ENCODE results near the gene MACROD2.
"Not testable (repeated sequence)": the region's sequence is repeated elsewhere in the genome, so short reads cannot be mapped to it uniquely, and the experiment has no call there.

MACROD2 gene

GRCh38 chr20:15154070-15154469 lies 1158.8 kb downstream of the MACROD2 start:
- DNase-seq: no peak

DNA sequence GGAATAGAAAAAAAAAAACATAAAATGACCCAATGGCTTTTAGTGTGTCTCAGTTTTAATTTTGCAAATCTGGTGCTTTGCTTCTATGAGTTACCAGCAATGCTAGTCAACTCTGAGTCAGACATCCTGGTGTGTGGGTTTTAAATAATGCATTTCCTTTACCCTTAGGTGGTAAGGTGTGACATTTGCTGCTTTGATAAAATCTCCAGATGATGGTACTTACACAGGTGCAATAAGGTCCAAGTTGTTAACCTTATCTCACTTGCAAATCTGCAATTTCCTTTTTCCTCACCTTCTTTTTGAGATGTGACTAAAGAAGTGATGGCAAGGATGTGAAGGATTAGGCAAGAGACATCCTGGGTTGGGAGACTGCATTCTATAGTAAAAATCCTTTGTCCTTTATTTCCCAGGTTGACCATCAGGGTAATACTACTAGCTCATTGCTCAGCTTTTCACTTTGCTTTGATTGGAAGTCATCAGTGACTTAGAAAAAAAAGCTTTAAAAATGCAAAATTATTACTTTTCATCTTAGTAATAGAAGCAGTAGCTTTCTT lies 1160.6 kb downstream of the MACROD2 start:
- DNase-seq: no peak

DNA sequence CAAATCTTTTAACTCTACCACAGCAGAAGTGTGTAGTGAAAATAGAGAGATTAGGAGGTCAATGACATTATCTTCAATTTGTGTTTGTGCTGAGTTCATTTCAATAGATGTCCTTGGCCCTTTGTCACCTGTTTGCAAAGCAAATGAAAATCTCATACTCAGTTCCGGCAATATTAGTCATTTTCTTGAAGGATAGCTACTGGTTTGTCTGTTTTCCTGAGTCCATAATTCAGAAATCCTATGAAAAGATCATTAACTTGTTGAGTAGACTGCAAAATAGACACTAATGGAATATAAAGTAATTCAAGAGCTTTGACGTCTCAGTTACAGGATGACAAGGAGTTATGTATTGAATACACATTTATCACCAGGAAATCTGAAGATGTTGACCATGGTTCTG lies 1163.2 kb downstream of the MACROD2 start:
- no peak for DNase-seq

- no peak for DNase-seq
Observed at GRCh38 chr20:15162079-15162647, 1166.8 kb downstream of the MACROD2 start.

GRCh38 chr20:15163632-15164031 lies 1168.3 kb downstream of the MACROD2 start:
- no peak for DNase-seq

- DNase-seq: no peak
Observed at GRCh38 chr20:15164726-15165125, 1169.4 kb downstream of the MACROD2 start.

GRCh38 chr20:15166744-15167143 lies 1171.4 kb downstream of the MACROD2 start:
- DNase-seq: no peak

DNA sequence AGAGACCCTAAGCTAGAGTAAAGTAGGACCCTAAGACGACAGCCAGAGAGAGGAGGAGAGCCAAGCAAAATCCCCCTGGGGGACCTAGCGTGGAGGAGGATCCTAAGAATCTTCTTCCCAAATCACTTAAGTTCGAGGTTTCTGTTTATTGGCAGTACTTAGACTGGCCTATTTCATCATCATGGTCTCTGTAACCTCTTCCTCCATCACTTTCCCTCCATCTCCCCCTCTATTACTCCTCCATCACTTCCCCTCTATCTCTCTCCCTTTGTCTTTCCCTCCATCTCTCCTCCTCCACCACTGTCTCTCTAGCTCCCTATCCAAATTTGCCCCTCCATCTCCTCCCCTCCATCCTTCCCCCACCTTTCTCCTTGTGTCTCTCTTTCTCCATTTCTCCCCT lies 1175.7 kb downstream of the MACROD2 start:
- DNase-seq: no peak

DNA sequence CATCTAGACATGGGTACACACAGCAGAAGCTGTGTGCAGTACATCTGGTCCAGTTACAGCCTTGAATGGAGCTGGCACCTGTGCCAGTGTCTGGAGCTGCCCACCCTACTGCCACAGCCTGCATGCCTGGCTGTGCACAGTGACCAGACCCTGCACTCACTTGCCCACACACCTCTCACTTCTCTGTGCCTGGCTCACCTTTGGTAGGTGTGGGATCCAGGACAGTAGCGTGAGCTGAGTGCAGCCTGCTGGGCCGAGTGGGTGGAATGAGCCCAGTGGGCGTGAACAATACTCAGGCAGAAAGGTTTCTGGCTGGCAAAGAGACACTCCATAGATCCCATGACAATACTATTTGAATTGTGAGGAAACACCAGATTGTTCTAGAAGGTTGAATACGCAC lies 1181.6 kb downstream of the MACROD2 start:
- DNase-seq: no peak

DNA sequence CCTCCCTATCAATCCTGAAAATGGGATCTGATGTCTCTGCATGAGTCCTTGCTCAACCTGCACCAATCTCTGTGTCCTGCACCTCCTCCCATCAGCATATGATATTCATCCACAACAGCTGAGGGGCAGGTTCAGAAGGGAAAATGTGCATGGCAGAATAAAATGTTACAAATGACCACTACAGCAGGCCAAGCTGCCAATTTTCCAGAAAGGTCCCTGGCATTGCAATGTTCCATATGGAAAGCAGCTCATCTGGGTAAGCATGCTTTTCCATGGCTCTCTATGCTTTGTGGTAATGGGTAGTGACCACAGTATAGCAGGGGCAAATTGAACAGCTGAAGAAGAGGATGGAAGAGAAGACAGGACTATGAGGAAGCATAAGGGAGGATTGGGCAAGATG lies 1183.3 kb downstream of the MACROD2 start:
- no peak for DNase-seq

GRCh38 chr20:15179381-15179780 lies 1184.1 kb downstream of the MACROD2 start:
- no peak for DNase-seq

DNA sequence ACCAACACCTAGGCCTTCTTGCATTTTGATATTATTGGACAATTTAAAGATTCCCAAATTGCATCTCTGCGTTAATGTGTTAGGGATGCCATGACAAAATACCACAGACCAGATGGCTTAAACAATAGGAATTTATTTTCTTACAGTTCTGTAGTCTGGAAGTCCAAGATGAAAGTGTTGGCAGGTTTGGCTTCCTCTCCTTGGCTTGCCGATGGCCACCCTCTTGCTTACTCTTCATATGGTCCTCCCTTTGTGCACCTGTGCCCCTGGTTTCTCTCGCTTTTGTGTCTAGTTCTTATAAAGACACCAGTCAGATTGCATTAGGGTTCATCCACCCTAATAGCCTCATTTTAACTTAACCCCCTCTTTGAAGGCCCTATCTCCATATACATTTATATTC lies 1184.5 kb downstream of the MACROD2 start:
- DNase-seq: no peak

DNA sequence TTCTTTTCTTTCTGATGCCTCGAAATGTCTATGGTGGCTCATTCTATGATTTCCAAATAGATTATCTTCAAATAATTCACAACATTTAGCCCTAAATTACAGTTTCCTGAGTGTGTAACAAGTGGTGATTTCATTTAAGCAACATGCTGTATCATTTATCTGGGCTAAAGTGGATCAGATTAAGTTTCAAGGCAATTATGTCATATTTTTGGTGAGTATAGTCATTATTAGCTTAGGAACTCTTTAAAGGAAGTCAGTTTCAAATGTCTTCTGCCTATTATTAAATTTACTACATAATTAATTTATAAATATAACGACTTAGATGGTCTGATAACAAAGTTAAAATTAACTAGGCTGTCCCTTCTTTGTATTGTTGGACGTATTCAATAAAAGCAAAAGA lies 1190.0 kb downstream of the MACROD2 start:
- no peak for DNase-seq

GRCh38 chr20:15185913-15186312 lies 1190.6 kb downstream of the MACROD2 start:
- no peak for DNase-seq

GRCh38 chr20:15187612-15188011 lies 1192.3 kb downstream of the MACROD2 start:
- DNase-seq: no peak

GRCh38 chr20:15188415-15188814 lies 1193.1 kb downstream of the MACROD2 start:
- DNase-seq: no peak

GRCh38 chr20:15191082-15191723 lies 1195.9 kb downstream of the MACROD2 start:
- DNase-seq: no peak

DNA sequence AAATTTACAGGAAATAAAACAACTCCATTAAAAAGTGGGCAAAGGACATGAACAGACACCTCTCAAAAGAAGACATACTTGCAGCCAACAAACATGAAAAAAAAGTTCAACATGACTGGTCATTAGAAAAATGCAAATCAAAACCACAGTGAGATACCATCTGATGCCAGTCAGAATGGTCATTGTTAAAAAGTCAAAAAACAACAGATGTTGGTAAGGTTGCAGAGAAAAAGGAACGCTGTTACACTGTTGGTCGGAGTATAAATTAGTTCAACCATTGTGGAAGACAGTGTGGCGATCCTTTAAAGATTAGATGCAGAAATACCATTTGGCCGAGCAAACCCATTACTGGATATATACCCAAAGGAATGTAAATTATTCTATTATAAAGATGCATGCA lies 1200.1 kb downstream of the MACROD2 start:
- no peak for DNase-seq

DNA sequence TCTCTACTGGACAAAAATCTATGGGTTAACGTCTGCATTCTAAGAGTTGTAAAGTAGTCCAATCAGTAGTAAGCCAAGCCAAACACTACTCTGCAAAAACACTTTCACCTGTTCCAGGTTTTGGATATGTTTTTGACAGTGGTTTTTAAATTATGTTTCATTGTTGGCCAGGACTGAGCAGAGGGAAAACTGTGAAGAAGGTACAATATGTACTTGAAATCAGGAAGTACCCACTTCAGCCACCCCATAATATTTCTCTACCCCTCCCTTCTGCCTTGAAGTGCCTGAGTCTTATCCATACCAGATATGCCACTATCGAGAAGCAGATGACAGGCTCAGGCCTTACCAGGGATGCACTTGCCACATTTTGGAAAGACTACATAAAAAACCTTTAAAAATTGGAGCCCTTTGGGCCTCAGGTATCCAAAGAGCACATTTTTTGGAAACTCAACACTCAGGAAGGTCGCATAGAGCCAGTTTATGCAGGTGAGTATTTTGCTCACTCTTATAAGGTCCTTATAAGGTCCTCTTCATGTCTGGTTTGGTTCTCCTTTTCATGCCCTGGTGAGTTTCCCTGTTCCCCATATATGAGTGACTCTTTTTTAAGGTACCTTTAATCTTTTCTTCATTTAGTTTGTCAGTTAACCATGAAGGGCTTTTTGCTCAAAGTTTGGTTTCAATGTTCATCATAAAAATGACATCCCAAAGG lies 1201.4 kb downstream of the MACROD2 start:
- no peak for DNase-seq

GRCh38 chr20:15198017-15198416 lies 1202.7 kb downstream of the MACROD2 start:
- DNase-seq: not testable (repeated sequence)

GRCh38 chr20:15199698-15200097 lies 1204.4 kb downstream of the MACROD2 start:
- no peak for DNase-seq

DNA sequence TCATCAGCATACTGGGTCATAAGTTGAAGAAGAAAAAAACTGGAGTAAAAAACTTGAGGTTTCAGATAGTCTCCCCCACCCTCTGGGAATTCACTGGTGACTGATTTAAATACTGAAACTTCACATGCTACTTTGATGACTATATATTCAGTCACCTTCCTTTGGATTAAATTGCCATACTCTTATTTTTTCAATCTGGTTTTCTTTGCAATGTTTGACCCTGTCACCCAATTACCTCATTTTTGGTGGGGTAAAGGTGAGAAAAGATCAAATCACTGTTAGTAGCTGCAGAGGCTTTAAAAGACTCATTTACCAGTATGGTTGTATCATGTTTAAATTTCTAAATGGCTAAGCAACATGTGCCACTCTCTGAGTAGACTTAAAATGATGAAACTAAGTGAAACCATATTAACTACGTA lies 1204.8 kb downstream of the MACROD2 start:
- no peak for DNase-seq

- DNase-seq: no peak
Observed at GRCh38 chr20:15201602-15202001, 1206.3 kb downstream of the MACROD2 start.

GRCh38 chr20:15204234-15204633 lies 1208.9 kb downstream of the MACROD2 start:
- DNase-seq: no peak

Data from activated naive CD4-positive, alpha-beta T cell (primary cell).